ENCODE data around the gene SFR1. TPM values are rescaled to one million over a fixed set of nuclear protein-coding genes. Genes with fewer than 3 reads are reported as not detected.

SFR1 gene
- total RNA-seq, 2 experiments from 2014 or later, result 13.9 to 14.8 TPM

- Histone ChIP-seq H4K20me1 (ENCODE audit: insufficient read depth, low read length) (no peaks in the 10 kb centered on the region), H3K4me3 (ENCODE audit: low read depth, low read length, poor library complexity, severe bottlenecking) (no peak overlapping the region), H3K9me3 (ENCODE audit: low read length) (no peaks in the 10 kb centered on the region), H3K4me2 (ENCODE audit: low read length) (no peak overlapping the region), H3K36me3 (ENCODE audit: insufficient read depth, low read length) (no peaks in the 10 kb centered on the region), H3K27ac (ENCODE audit: low read depth, low read length, poor library complexity, severe bottlenecking) (no peak overlapping the region), H3K9me2 (ENCODE audit: insufficient read depth, low read length) (no peaks in the 10 kb centered on the region), H3K79me2 (ENCODE audit: insufficient read depth, low read depth, low read length) (peaks cover 6% of the 10 kb centered on the region; the same call in 1 of the 2 replicates), H3K4me1 (ENCODE audit: insufficient read depth, low read length, poor library complexity, severe bottlenecking) (peaks cover 25% of the 10 kb centered on the region), H2AFZ (ENCODE audit: low read length) (no peak overlapping the region)
- CTCF ChIA-PET (ENCODE audit: unreplicated experiment), result no interaction called here
- intact Hi-C loops (cut with micrococcal nuclease; ENCODE audit: unreplicated experiment), result no loop called here
- no peak for DNase-seq (ENCODE audit: low spot score)
- POLR2A ChIA-PET, result no interaction called here
- BruUV-seq (replicated peaks), result no TSS peak
- no peak for TF ChIP-seq EZH2phosphoT487 (IDR thresholded peaks at IDR 0.05; ENCODE audit: borderline replicate concordance, low read depth, low read length)
- no peak for TF ChIP-seq CTCF (conservative IDR thresholded peaks at IDR 0.05; ENCODE audit: low read length)
These were observed 4.1 kb upstream of the SFR1 start for GRCh38 chr10:104117839-104118323.

GRCh38 chr10:104119996-104120395, 2.0 kb upstream of the SFR1 start:
- no peaks in the 10 kb centered on the region for H4K20me1 ChIP-seq (ENCODE audit: insufficient read depth, low read length)
- H3K4me2 ChIP-seq (ENCODE audit: low read length), result peak overlapping the region; percentile 89
- intact Hi-C loops (cut with micrococcal nuclease; ENCODE audit: unreplicated experiment), result loop anchor here (5.0 kb wide), 4 partner anchors 147 to 408 kb away; partner anchors contain the start of genes CFAP58, GSTO2 and ITPRIP
- BruUV-seq (replicated peaks), result no TSS peak
- H3K27ac ChIP-seq (ENCODE audit: low read depth, low read length, poor library complexity, severe bottlenecking), result no peak overlapping the region
- H3K4me3 ChIP-seq (ENCODE audit: low read depth, low read length, poor library complexity, severe bottlenecking), result peak overlapping the region; percentile 71
- H3K79me2 ChIP-seq (ENCODE audit: insufficient read depth, low read depth, low read length), result peaks cover 10% of the 10 kb centered on the region; the same call in 1 of the 2 replicates
- DNase-seq (ENCODE audit: low spot score), result no peak
- no peaks in the 10 kb centered on the region for H3K9me2 ChIP-seq (ENCODE audit: insufficient read depth, low read length)
- peaks cover 1% of the 10 kb centered on the region; the same call in 1 of the 2 replicates for H3K36me3 ChIP-seq (ENCODE audit: insufficient read depth, low read length)
- CTCF ChIA-PET (ENCODE audit: unreplicated experiment), result no interaction called here
- no peak for TF ChIP-seq EZH2phosphoT487 (IDR thresholded peaks at IDR 0.05; ENCODE audit: borderline replicate concordance, low read depth, low read length)
- no peak for TF ChIP-seq CTCF (conservative IDR thresholded peaks at IDR 0.05; ENCODE audit: low read length)
- peaks cover 31% of the 10 kb centered on the region for H3K4me1 ChIP-seq (ENCODE audit: insufficient read depth, low read length, poor library complexity, severe bottlenecking)
- peak overlapping the region; percentile 91 for H2AFZ ChIP-seq (ENCODE audit: low read length)
- H3K9me3 ChIP-seq (ENCODE audit: low read length), result no peaks in the 10 kb centered on the region
- POLR2A ChIA-PET, result interaction anchor here (1.5 to 2.6 kb wide), 3 partner anchors 11 to 154 kb away, joined by 3 to 8 read pairs (median 6); no protein-coding TSS in a partner anchor

GRCh38 chr10:104120512-104120902, 1.5 kb upstream of the SFR1 start:
- Histone ChIP-seq H3K27ac (ENCODE audit: low read depth, low read length, poor library complexity, severe bottlenecking) (peak overlapping the region; percentile 82), H3K4me1 (ENCODE audit: insufficient read depth, low read length, poor library complexity, severe bottlenecking) (peaks cover 31% of the 10 kb centered on the region), H3K36me3 (ENCODE audit: insufficient read depth, low read length) (peaks cover 6% of the 10 kb centered on the region), H3K4me3 (ENCODE audit: low read depth, low read length, poor library complexity, severe bottlenecking) (peak overlapping the region; percentile 71), H3K79me2 (ENCODE audit: insufficient read depth, low read depth, low read length) (peaks cover 10% of the 10 kb centered on the region; the same call in 1 of the 2 replicates), H3K4me2 (ENCODE audit: low read length) (peak overlapping the region; percentile 89), H3K9me3 (ENCODE audit: low read length) (no peaks in the 10 kb centered on the region), H2AFZ (ENCODE audit: low read length) (peak overlapping the region; percentile 91), H3K9me2 (ENCODE audit: insufficient read depth, low read length) (no peaks in the 10 kb centered on the region), H4K20me1 (ENCODE audit: insufficient read depth, low read length) (no peaks in the 10 kb centered on the region)
- ChIA-PET CTCF (ENCODE audit: unreplicated experiment) (interaction anchor here (0.5 to 0.6 kb wide), 4 partner anchors 25 to 1375 kb away, joined by 3 to 8 read pairs (median 4); no protein-coding TSS in a partner anchor), POLR2A (interaction anchor here (0.6 to 2.6 kb wide), 9 partner anchors 10 to 203 kb away, joined by 3 to 8 read pairs (median 3); partner anchors contain the start of gene STN1)
- BruUV-seq (replicated peaks), result no TSS peak
- DNase-seq (ENCODE audit: low spot score), result no peak
- TF ChIP-seq CTCF (conservative IDR thresholded peaks at IDR 0.05; ENCODE audit: low read length) (no peak), EZH2phosphoT487 (IDR thresholded peaks at IDR 0.05; ENCODE audit: borderline replicate concordance, low read depth, low read length) (no peak)
- intact Hi-C loops (cut with micrococcal nuclease; ENCODE audit: unreplicated experiment), result loop anchor here (5.0 kb wide), 4 partner anchors 147 to 408 kb away; partner anchors contain the start of genes CFAP58, GSTO2 and ITPRIP
